Endothelial cell (in vitro differentiated cells): ENCODE results near the gene NUCKS1. TPM values are rescaled to one million over a fixed set of nuclear protein-coding genes. Genes with fewer than 3 reads are reported as not detected.

ENCODE experiments used
- DNase-seq: peaks from one replicate; pipeline ENCODE4 v3.0.0; 2021; ENCODE audit warnings: low spot score
- H3K27ac Mint-ChIP-seq: one replicate; pipeline ENCODE4 v1.8.0; 2021; ENCODE audit warnings: mixed read lengths, inconsistent platforms; ENCODE audit not compliant: unreplicated experiment
- H3K27me3 Mint-ChIP-seq: one replicate; pipeline ENCODE4 v1.8.0; 2021; ENCODE audit warnings: mild to moderate bottlenecking, moderate library complexity, mixed read lengths, inconsistent platforms; ENCODE audit not compliant: unreplicated experiment
- H3K36me3 Mint-ChIP-seq: one replicate; pipeline ENCODE4 v1.8.0; 2021; ENCODE audit warnings: mild to moderate bottlenecking, low read depth, mixed read lengths, inconsistent platforms; ENCODE audit not compliant: unreplicated experiment
- H3K4me1 Mint-ChIP-seq: one replicate; pipeline ENCODE4 v1.8.0; 2021; ENCODE audit warnings: mild to moderate bottlenecking, mixed read lengths, inconsistent platforms; ENCODE audit not compliant: unreplicated experiment
- H3K4me3 Mint-ChIP-seq: one replicate; pipeline ENCODE4 v1.8.0; 2021; ENCODE audit warnings: mild to moderate bottlenecking, mixed read lengths, inconsistent platforms; ENCODE audit not compliant: unreplicated experiment
- H3K9me3 Mint-ChIP-seq: one replicate; pipeline ENCODE4 v1.8.0; 2021; ENCODE audit warnings: mixed read lengths, inconsistent platforms; ENCODE audit not compliant: unreplicated experiment
- total RNA-seq: library from RNA; stranded (reverse); fragmentation: NEBNext Ultra II Directional; extraction: Animal tissue kit (Norgen Biotek cat#: 25700); gene quantifications from one replicate; pipeline ENCODE4 v1.2.1, GENCODE V29; 2021; ENCODE audit not compliant: unreplicated experiment
- TF ChIP-seq, protein P1 (sequence below): fragments of 200-600 bp; sonication (generic); IDR thresholded peaks from one replicate; pipeline ENCODE4 v1.5.0; 2021; ENCODE audit warnings: antibody characterized with exemption; ENCODE audit not compliant: unreplicated experiment

Gene NUCKS1
- total RNA-seq, 1 donor from 2014 or later, result 170 TPM

DNA sequence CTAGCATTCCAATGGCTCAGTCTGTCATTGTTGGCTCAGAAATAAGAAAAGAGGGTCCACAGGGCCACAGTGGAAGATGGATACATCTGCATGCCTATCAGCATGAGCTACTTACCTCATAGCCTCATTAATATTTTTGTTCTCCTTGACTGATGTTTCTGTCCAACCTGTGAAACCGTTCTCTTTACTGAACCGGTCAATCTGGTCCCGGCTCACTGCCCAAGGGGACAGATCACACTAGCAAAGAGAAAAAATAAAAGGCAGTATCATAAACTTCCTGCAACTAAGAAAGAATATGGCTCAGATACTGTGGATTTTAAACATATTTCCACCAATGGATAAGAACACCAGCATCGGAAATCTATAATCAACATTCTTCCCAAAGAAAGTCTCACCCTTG lies 20.6 kb upstream of the NUCKS1 start:
- Mint-ChIP-seq H3K9me3 (no peaks in the 10 kb centered on the region), H3K4me3 (no peak overlapping the region), H3K27ac (no peak overlapping the region), H3K4me1 (peaks cover 8% of the 10 kb centered on the region), H3K27me3 (peaks cover 5% of the 10 kb centered on the region), H3K36me3 (peaks cover 12% of the 10 kb centered on the region)
- no peak for DNase-seq
- TF ChIP-seq, protein P1, sequence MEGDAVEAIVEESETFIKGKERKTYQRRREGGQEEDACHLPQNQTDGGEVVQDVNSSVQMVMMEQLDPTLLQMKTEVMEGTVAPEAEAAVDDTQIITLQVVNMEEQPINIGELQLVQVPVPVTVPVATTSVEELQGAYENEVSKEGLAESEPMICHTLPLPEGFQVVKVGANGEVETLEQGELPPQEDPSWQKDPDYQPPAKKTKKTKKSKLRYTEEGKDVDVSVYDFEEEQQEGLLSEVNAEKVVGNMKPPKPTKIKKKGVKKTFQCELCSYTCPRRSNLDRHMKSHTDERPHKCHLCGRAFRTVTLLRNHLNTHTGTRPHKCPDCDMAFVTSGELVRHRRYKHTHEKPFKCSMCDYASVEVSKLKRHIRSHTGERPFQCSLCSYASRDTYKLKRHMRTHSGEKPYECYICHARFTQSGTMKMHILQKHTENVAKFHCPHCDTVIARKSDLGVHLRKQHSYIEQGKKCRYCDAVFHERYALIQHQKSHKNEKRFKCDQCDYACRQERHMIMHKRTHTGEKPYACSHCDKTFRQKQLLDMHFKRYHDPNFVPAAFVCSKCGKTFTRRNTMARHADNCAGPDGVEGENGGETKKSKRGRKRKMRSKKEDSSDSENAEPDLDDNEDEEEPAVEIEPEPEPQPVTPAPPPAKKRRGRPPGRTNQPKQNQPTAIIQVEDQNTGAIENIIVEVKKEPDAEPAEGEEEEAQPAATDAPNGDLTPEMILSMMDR, result no peak

- no peak overlapping the region for H3K27ac Mint-ChIP-seq
- DNase-seq, result no peak
- peaks cover 8% of the 10 kb centered on the region for H3K4me1 Mint-ChIP-seq
- TF ChIP-seq, protein P1, result no peak
- H3K4me3 Mint-ChIP-seq, result peak overlapping the region; percentile 32
- H3K36me3 Mint-ChIP-seq, result peaks cover 12% of the 10 kb centered on the region
- peaks cover 5% of the 10 kb centered on the region for H3K27me3 Mint-ChIP-seq
- no peaks in the 10 kb centered on the region for H3K9me3 Mint-ChIP-seq
Measured at GRCh38 chr1:205769641-205770365, 19.8 kb upstream of the NUCKS1 start.

DNA sequence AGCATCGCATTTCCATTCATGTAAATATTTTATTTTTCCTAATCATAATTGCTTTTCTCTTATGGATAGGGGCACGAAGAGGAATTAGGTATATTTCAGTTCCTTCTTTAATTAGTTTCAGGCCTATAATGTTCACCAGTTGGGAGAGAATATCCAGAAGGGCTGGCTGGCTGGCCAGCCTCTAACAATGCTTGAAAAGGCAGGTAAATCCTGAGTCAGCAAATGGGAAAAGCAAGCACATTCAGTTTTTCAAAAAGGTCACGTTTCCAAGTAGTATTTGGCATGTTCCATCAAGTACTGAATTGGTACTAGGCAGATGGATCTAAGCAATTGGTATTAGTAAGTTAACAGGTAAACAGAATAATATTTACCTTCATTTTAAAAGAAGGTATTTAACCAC lies 17.3 kb upstream of the NUCKS1 start:
- H3K27me3 Mint-ChIP-seq, result peaks cover 2% of the 10 kb centered on the region
- TF ChIP-seq, protein P1, result no peak
- H3K4me1 Mint-ChIP-seq, result no peaks in the 10 kb centered on the region
- H3K36me3 Mint-ChIP-seq, result peaks cover 12% of the 10 kb centered on the region
- H3K27ac Mint-ChIP-seq, result no peak overlapping the region
- no peaks in the 10 kb centered on the region for H3K9me3 Mint-ChIP-seq
- no peak overlapping the region for H3K4me3 Mint-ChIP-seq
- no peak for DNase-seq

DNA sequence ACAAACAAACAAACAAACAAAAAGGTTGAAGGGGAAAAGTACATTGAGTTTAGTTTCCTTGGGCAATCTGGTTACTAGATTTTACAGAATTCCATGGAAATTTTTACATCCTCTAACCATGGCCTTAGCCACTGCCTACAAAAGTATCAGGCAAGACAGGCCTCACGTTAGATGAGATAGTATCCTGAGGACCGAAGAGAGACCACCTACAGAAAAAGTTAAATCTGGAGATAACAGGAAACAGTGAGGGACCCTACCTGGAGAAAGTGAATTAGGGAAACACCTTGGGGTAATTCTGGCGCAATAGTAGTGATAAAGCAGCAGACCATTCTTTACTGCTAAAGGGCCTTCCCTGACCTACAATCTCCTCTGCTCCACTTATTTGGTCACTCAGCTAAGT lies 16.6 kb upstream of the NUCKS1 start:
- H3K36me3 Mint-ChIP-seq, result peaks cover 12% of the 10 kb centered on the region
- TF ChIP-seq, protein P1, result no peak
- no peaks in the 10 kb centered on the region for H3K4me1 Mint-ChIP-seq
- no peaks in the 10 kb centered on the region for H3K9me3 Mint-ChIP-seq
- H3K27me3 Mint-ChIP-seq, result peaks cover 2% of the 10 kb centered on the region
- DNase-seq, result no peak
- H3K4me3 Mint-ChIP-seq, result no peak overlapping the region
- H3K27ac Mint-ChIP-seq, result no peak overlapping the region

DNA sequence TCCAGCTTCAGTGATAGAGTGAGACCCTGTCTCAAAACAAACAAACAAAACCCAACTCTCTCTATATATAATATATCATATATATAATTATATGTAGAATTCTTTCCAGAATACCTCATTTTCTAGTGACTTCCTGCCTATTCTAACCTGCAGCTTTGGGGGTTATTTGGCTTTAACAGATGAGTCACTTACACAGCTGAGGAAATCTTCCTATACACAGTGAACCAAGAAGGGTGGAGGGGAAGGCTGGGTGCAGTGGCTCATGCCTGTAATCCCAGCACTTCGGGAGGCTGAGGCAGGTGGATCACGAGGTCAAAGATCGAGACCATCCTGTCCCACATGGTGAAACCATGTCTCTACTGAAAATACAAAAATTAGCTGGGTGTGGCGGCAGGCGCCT lies 16.1 kb upstream of the NUCKS1 start:
- TF ChIP-seq, protein P1, result no peak
- H3K9me3 Mint-ChIP-seq, result no peaks in the 10 kb centered on the region
- H3K4me1 Mint-ChIP-seq, result no peaks in the 10 kb centered on the region
- no peak overlapping the region for H3K4me3 Mint-ChIP-seq
- peaks cover 2% of the 10 kb centered on the region for H3K27me3 Mint-ChIP-seq
- H3K27ac Mint-ChIP-seq, result no peak overlapping the region
- no peak for DNase-seq
- peaks cover 12% of the 10 kb centered on the region for H3K36me3 Mint-ChIP-seq
